RWPE2 (cell line): ENCODE measurements around the gene PDGFRB.

ENCODE experiments used
- ATAC-seq: fragments of 200-7000 bp; cut with Tn5 transposase; 3 replicates; pipeline ENCODE4 v1.9.1; 2021; ENCODE audit warnings: low read depth
- DNase-seq: peaks from one replicate; pipeline ENCODE4 v3.0.0-alpha.2; 2020; ENCODE audit warnings: low spot score
- H3K27ac ChIP-seq: fragments of 450-650 bp; 2 replicates; pipeline ENCODE4 v1.5.1; 2017; ENCODE audit warnings: mild to moderate bottlenecking; ENCODE audit not compliant: poor library complexity, severe bottlenecking
- H3K27me3 ChIP-seq: fragments of 250-450 bp; sonication (Bioruptor Pico); 2 replicates; pipeline ENCODE4 v1.5.1; 2021; ENCODE audit warnings: mild to moderate bottlenecking, moderate library complexity; ENCODE audit not compliant: insufficient read depth, poor library complexity, severe bottlenecking
- H3K36me3 ChIP-seq: fragments of 250-450 bp; sonication (Bioruptor Pico); 2 replicates; pipeline ENCODE4 v1.5.1; 2020; ENCODE audit warnings: low read depth, mild to moderate bottlenecking, moderate library complexity
- H3K4me1 ChIP-seq: fragments of 250-450 bp; sonication (Bioruptor Pico); 2 replicates; pipeline ENCODE4 v1.5.1; 2021; ENCODE audit warnings: mild to moderate bottlenecking, moderate library complexity; ENCODE audit not compliant: insufficient read depth, poor library complexity, severe bottlenecking
- H3K4me3 ChIP-seq: fragments of 250-450 bp; sonication (Bioruptor Pico); 2 replicates; pipeline ENCODE4 v1.5.1; 2021; ENCODE audit warnings: mild to moderate bottlenecking, moderate library complexity; ENCODE audit not compliant: severe bottlenecking
- H3K9me3 ChIP-seq: fragments of 250-450 bp; sonication (Bioruptor Pico); 2 replicates; pipeline ENCODE4 v1.5.1; 2021; ENCODE audit warnings: mild to moderate bottlenecking, moderate library complexity; ENCODE audit not compliant: severe bottlenecking
- TF ChIP-seq, protein P1 (sequence below): fragments of 450-650 bp; IDR thresholded peaks from one replicate; pipeline ENCODE4 v1.5.1; 2017; ENCODE audit warnings: mild to moderate bottlenecking, moderate library complexity; ENCODE audit not compliant: poor library complexity, severe bottlenecking

Gene PDGFRB

DNA sequence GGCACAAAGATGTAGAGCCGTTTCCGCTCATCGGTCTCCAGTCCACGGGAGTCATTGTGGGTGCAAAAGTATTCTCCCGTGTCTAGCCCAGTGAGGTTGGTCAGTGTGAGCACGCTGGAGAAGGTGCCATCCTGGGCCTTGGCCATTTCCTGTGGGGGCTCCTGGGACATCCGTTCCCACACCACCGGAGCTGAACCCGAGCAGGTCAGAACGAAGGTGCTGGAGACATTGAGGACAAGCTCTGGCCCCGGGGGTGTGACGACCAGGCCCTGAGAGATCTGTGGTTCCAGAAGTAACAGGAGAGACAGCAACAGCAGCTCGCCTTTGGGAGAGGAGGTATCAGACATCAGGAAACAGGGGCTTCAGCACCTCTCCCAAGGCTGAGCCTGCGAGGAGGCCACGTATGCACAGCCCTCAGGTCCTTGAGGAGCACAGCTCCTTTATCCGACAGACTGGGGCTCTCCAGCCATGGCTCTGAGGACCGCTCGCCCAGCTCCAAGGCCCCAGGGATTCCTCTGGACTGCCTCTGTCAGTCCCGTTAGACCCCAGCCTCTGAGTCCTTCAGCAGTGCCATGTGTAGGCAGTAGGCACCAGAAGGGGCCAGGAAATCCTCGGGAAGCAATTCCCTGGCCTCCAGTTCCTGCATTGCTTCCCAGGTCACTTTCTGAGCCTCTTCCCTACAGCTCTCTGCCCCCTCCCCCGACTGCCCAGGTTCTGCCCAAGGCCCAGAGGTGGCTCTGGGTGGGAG, 19.9 kb downstream of the PDGFRB start:
- TF ChIP-seq, protein P1, sequence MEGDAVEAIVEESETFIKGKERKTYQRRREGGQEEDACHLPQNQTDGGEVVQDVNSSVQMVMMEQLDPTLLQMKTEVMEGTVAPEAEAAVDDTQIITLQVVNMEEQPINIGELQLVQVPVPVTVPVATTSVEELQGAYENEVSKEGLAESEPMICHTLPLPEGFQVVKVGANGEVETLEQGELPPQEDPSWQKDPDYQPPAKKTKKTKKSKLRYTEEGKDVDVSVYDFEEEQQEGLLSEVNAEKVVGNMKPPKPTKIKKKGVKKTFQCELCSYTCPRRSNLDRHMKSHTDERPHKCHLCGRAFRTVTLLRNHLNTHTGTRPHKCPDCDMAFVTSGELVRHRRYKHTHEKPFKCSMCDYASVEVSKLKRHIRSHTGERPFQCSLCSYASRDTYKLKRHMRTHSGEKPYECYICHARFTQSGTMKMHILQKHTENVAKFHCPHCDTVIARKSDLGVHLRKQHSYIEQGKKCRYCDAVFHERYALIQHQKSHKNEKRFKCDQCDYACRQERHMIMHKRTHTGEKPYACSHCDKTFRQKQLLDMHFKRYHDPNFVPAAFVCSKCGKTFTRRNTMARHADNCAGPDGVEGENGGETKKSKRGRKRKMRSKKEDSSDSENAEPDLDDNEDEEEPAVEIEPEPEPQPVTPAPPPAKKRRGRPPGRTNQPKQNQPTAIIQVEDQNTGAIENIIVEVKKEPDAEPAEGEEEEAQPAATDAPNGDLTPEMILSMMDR, result no peak
- no peaks in the 10 kb centered on the region for H3K9me3 ChIP-seq
- H3K36me3 ChIP-seq, result no peaks in the 10 kb centered on the region
- H3K27ac ChIP-seq, result no peak overlapping the region
- H3K27me3 ChIP-seq, result no peaks in the 10 kb centered on the region
- DNase-seq (no peak), ATAC-seq (no peak)
- no peak overlapping the region for H3K4me3 ChIP-seq
- H3K4me1 ChIP-seq, result no peaks in the 10 kb centered on the region

DNA sequence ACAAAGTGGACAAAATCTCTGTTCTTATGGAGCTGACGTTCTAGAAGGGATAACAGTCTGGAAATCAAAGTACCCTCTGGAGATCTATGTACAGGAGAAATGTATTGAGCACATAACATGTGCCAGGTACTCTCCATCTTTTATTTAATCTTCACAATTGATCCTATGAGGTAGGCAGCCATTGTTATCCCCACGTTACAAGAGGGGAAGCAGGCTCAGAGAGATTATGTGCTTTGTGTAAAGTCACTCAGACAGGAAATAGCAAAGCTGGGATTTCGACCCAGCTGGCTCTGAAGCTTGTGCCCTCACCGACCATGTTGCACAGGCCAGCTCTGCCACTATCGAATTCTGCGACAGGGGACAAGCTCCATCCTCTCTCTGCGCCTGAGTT, 21.5 kb downstream of the PDGFRB start:
- no peak overlapping the region for H3K4me3 ChIP-seq
- no peaks in the 10 kb centered on the region for H3K9me3 ChIP-seq
- no peaks in the 10 kb centered on the region for H3K36me3 ChIP-seq
- ATAC-seq (no peak), DNase-seq (no peak)
- no peak overlapping the region for H3K27ac ChIP-seq
- TF ChIP-seq, protein P1, result no peak
- no peaks in the 10 kb centered on the region for H3K4me1 ChIP-seq
- H3K27me3 ChIP-seq, result no peaks in the 10 kb centered on the region

DNA sequence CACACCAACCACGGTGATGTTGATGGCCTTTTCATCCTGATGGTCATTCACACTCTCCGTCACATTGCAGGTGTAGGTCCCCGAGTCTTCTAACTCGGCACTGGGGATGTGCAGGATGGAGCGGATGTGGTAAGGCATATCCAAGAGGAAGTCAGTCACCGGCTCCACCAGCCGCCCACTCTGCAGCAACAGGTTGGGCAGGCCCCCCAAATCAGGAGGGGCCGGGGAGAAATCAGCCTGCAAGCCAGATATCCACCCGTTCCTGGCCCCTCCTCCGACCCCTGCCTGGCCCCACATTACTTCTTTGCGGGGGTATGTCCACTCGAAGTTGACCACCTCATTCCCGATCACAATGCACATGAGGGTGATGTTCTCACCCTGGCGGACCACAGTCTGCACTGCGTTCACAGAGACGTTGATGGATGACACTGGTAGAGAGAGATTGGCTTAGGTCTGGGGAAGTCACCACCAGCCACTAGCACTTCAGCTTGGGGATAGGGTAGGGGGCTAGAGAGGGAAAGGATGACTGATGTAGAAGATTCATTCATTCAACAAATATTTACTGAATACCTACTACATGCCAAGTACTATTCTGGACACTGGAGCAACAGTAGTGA, 22.0 kb downstream of the PDGFRB start:
- ATAC-seq (no peak), DNase-seq (no peak)
- Histone ChIP-seq H3K9me3 (no peaks in the 10 kb centered on the region), H3K27me3 (no peaks in the 10 kb centered on the region), H3K27ac (no peak overlapping the region), H3K36me3 (no peaks in the 10 kb centered on the region), H3K4me3 (no peak overlapping the region), H3K4me1 (no peaks in the 10 kb centered on the region)
- TF ChIP-seq, protein P1, result no peak

DNA sequence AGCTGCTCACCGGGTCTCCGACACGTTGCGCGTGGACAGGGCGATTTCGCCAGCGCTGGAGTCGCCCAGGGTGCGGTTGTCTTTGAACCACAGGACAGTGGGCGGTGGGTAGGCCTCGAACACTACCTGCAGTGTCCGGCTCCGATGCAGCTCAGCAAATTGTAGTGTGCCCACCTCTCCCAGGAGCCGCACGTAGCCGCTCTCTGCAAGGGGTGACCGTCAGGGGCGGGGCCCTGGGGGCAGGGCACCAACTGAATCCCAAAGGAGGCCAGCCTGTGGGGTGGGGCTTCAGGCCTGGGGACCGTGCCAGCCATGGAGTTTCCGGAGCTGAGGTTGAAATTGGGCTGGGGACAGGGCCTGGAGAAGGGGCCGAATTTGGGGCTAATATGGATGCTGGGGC, 22.9 kb downstream of the PDGFRB start:
- H3K36me3 ChIP-seq, result no peaks in the 10 kb centered on the region
- no peaks in the 10 kb centered on the region for H3K4me1 ChIP-seq
- no peak overlapping the region for H3K27ac ChIP-seq
- H3K27me3 ChIP-seq, result no peaks in the 10 kb centered on the region
- H3K4me3 ChIP-seq, result no peak overlapping the region
- ATAC-seq, result no peak
- no peaks in the 10 kb centered on the region for H3K9me3 ChIP-seq
- TF ChIP-seq, protein P1, result no peak
- DNase-seq, result no peak
